HEK293 (cell line): ENCODE data around the gene PNCK.
"Not testable (repeated sequence)": the region's sequence is repeated elsewhere in the genome, so short reads cannot be mapped to it uniquely, and the experiment has no call there.

Experiments
- CTCF ChIA-PET: fragments of 350-600 bp; formaldehyde crosslinking; extraction: SDS; loops from one replicate; lab custom pipeline; 2021; ENCODE audit warnings: antibody characterized with exemption; lab: Yijun Ruan, JAX
- POLR2A ChIA-PET: fragments of 300-600 bp; formaldehyde crosslinking; extraction: SDS; loops from one replicate; lab custom pipeline; 2020; ENCODE audit warnings: antibody characterized with exemption, inconsistent platforms; lab: Yijun Ruan, JAX
- H3K27ac ChIP-seq: fragments of 200-500 bp; sonication (Bioruptor generic); 2 replicates; pipeline ENCODE4 v1.5.1; 2014; ENCODE audit warnings: low read depth, low read length, control low read depth, inconsistent platforms; ENCODE audit errors: extremely low read depth
- H3K36me3 ChIP-seq, 2 experiments: fragments of 200-500 bp in 1 of 2; sonication (Bioruptor generic) in 1 of 2; 1 replicate in 1 of 2; 2 replicates in 1 of 2; pipeline ENCODE4 v1.5.1; 2014 to 2017; ENCODE audit warnings: inconsistent platforms in 2 of 2, low read length in 2 of 2; ENCODE audit not compliant: control insufficient read depth in 2 of 2, insufficient read depth in 1 of 2
- H3K4me1 ChIP-seq: fragments of 200-500 bp; sonication (Bioruptor generic); 2 replicates; pipeline ENCODE4 v1.5.1; 2014; ENCODE audit warnings: mild to moderate bottlenecking, low read length, inconsistent platforms; ENCODE audit not compliant: control insufficient read depth, insufficient read depth
- H3K4me3 ChIP-seq: 2 replicates; pipeline ENCODE4 v1.5.1; 2011; ENCODE audit warnings: low read depth, mild to moderate bottlenecking, control low read depth, low read length, moderate library complexity
- H3K9me3 ChIP-seq: fragments of 200-500 bp; sonication (Bioruptor generic); 2 replicates; pipeline ENCODE4 v1.5.1; 2014; ENCODE audit warnings: low read depth, low read length, inconsistent platforms; ENCODE audit not compliant: control insufficient read depth, insufficient read depth
- KLF1 ChIP-seq: fragments of 450-650 bp; formaldehyde crosslinking; IDR thresholded peaks from 2 replicates; pipeline ENCODE4 v1.5.1; 2016; ENCODE audit warnings: missing biosample characterization, missing genetic modification characterization
- SP2 ChIP-seq: fragments of 450-650 bp; formaldehyde crosslinking; IDR thresholded peaks from 2 replicates; pipeline ENCODE4 v1.5.1; 2016; ENCODE audit warnings: missing biosample characterization, missing genetic modification characterization
- ZIC2 ChIP-seq: fragments of 450-650 bp; formaldehyde crosslinking; IDR thresholded peaks from 2 replicates; pipeline ENCODE4 v1.5.1; 2016; ENCODE audit warnings: missing biosample characterization, missing genetic modification characterization
- ZNF610 ChIP-seq: fragments of 450-650 bp; formaldehyde crosslinking; IDR thresholded peaks from 2 replicates; pipeline ENCODE4 v1.5.1; 2016; ENCODE audit warnings: missing biosample characterization, missing genetic modification characterization, borderline replicate concordance
- ZNF660 ChIP-seq: fragments of 450-650 bp; IDR thresholded peaks from 2 replicates; pipeline ENCODE4 v1.5.1; 2018; ENCODE audit warnings: missing biosample characterization, mild to moderate bottlenecking, missing genetic modification characterization
- TF ChIP-seq, protein P1 (sequence below): fragments of 450-650 bp; formaldehyde crosslinking; IDR thresholded peaks from 2 replicates; pipeline ENCODE4 v1.5.1; 2017; ENCODE audit warnings: missing biosample characterization, mild to moderate bottlenecking, missing genetic modification characterization, moderate library complexity
- TF ChIP-seq, protein P2 (sequence below): fragments of 450-650 bp; formaldehyde crosslinking; IDR thresholded peaks from 2 replicates; pipeline ENCODE4 v1.5.1; 2016; ENCODE audit warnings: missing biosample characterization, missing genetic modification characterization

The PNCK gene

DNA sequence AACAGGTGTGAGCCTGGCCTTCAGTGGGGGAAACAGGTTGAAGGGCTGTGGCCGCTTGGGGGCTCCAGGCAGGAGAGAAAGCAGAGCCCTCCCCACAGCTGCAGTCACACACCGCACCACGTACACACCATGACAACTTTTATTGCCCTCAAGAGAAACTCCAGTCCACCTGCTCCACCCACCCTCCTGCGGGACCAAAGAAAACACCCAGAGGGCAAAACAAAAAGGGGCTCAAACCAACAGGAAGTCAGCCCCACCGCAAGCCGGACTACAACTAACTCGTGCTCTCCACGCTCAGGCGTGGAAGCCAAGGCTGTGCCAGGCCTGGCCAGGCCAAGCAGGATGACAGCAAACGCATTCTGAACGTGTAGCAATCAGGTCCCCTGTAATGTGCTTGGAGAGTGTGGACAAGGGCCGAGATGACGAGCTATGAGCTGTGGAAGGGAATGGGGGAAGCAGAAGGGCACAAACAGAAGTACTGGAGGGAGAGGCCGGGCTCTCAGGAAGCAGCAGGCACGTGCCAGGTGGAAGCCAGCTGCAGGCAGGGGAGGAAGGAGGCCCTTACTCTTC, 26.8 kb upstream of the PNCK start (continued):
- TF ChIP-seq, protein P1, sequence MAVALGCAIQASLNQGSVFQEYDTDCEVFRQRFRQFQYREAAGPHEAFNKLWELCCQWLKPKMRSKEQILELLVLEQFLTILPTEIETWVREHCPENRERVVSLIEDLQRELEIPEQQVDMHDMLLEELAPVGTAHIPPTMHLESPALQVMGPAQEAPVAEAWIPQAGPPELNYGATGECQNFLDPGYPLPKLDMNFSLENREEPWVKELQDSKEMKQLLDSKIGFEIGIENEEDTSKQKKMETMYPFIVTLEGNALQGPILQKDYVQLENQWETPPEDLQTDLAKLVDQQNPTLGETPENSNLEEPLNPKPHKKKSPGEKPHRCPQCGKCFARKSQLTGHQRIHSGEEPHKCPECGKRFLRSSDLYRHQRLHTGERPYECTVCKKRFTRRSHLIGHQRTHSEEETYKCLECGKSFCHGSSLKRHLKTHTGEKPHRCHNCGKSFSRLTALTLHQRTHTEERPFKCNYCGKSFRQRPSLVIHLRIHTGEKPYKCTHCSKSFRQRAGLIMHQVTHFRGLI (tag by site-specific recombination) = peak; percentile 59
- TF ChIP-seq KLF1 (tag by site-specific recombination) = peak; percentile 71
- TF ChIP-seq ZNF610 (tag by site-specific recombination) = no peak
- TF ChIP-seq SP2 (tag by site-specific recombination) = 0 out of 2 replicates have a peak, but pooled peaks have one; percentile 7

DNA sequence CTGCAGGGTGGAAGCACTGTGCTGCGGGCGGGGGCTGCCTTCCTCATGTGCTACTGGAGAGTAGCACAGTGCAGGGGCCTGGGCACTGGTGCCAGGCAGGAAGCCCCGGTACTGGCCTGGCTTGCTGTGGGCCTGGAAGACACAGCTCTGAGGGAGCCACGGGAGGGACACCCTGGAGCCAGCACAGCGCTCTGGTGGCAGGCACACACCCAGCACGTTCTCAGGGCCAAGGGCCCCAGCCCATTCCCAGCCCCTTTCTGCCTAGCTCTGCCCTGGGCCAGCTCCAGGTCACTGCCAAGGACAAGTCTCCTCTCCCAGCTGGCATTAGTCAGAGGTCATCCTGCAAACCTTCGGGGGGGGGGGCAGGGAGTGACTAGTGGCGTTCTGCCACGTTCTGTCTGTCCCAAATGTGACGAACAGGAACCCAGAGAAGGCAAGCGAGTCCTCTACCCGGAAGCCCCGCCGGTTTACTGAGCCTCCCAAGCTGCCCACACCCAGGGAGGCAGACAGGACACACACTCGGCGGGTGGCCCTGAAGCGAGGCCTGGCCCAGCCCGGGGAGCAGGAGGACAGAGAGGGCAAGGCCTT, 26.3 kb upstream of the PNCK start:
- POLR2A ChIA-PET, H3K9me3 ChIP-seq, H3K4me3 ChIP-seq, H3K4me1 ChIP-seq, H3K27ac ChIP-seq: not testable (repeated sequence)
- 0 out of 2 replicates have a peak, but pooled peaks have one; percentile 8 for TF ChIP-seq ZIC2
- peaks cover 0 to 78% of the 10 kb centered on the region in 2 experiments; a peak in 1 of 3 replicates for H3K36me3 ChIP-seq
- CTCF ChIA-PET = interaction anchor here (0.6 to 0.8 kb wide), 3 partner anchors 8 to 92 kb away, joined by 3 read pairs; no protein-coding TSS in a partner anchor

- H3K27ac ChIP-seq, H3K4me1 ChIP-seq, POLR2A ChIA-PET, H3K4me3 ChIP-seq, H3K9me3 ChIP-seq: not testable (repeated sequence)
- CTCF ChIA-PET = interaction anchor here (0.6 to 1.5 kb wide), 6 partner anchors 8 to 91 kb away, joined by 3 read pairs; no protein-coding TSS in a partner anchor
- H3K36me3 ChIP-seq = peaks cover 0 to 75% of the 10 kb centered on the region in 2 experiments; a peak in 1 of 3 replicates
These were observed 25.7 kb upstream of the PNCK start for GRCh38 chrX:153699210-153699783.

DNA sequence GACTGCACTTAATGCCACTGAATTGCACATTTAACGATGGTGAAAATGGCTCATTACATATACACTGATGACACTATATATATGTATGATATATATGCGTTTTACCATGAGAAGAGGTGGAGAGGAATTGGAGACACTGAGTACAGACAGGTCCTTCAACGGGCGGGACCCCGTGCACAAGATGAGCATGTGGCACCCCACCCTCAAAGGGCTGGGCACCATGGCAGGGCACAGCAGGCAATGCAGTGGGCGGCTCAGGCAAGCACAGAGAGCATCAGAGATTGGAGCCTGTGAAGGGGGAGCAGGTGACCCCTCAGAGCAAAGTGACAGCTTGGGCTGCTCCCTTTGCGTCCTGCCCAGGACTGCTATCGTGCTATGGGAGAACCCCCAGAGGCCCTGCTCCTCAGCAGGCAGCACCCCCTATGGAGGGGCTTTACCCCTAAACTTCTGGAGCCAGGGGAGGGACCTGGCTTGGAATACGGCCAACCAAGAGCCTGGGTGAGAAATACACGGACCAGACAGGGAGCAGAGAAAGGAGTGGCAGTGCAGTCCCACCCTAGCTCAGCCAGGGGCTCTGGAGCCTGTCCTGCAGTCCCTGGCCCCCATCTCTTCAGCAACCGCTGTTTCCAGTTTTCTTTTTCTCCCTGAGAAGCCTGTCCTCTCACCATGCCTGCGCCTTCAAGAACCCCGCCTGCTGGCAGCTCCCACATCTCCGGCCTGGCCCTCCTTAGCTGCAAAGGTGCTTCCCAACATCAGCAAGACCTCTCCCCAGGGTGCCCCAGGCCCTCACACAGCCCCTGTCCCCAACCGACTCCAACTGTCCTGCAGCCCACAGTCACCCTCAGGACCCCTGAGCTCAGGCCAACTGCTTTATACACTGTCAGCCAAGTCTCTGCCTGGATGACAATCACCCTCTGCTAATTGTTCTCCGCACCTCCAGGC, 24.6 kb upstream of the PNCK start:
- no peaks in the 10 kb centered on the region for H3K9me3 ChIP-seq
- H3K4me3 ChIP-seq = no peak overlapping the region
- POLR2A ChIA-PET = no interaction called here
- no peak overlapping the region for H3K27ac ChIP-seq
- CTCF ChIA-PET = interaction anchor here (0.6 to 1.5 kb wide), 4 partner anchors 10 to 82 kb away, joined by 3 to 4 read pairs (median 3); no protein-coding TSS in a partner anchor
- no peaks in the 10 kb centered on the region for H3K4me1 ChIP-seq
- TF ChIP-seq ZNF660 (tag by site-specific recombination) = no peak
- TF ChIP-seq, protein P2, sequence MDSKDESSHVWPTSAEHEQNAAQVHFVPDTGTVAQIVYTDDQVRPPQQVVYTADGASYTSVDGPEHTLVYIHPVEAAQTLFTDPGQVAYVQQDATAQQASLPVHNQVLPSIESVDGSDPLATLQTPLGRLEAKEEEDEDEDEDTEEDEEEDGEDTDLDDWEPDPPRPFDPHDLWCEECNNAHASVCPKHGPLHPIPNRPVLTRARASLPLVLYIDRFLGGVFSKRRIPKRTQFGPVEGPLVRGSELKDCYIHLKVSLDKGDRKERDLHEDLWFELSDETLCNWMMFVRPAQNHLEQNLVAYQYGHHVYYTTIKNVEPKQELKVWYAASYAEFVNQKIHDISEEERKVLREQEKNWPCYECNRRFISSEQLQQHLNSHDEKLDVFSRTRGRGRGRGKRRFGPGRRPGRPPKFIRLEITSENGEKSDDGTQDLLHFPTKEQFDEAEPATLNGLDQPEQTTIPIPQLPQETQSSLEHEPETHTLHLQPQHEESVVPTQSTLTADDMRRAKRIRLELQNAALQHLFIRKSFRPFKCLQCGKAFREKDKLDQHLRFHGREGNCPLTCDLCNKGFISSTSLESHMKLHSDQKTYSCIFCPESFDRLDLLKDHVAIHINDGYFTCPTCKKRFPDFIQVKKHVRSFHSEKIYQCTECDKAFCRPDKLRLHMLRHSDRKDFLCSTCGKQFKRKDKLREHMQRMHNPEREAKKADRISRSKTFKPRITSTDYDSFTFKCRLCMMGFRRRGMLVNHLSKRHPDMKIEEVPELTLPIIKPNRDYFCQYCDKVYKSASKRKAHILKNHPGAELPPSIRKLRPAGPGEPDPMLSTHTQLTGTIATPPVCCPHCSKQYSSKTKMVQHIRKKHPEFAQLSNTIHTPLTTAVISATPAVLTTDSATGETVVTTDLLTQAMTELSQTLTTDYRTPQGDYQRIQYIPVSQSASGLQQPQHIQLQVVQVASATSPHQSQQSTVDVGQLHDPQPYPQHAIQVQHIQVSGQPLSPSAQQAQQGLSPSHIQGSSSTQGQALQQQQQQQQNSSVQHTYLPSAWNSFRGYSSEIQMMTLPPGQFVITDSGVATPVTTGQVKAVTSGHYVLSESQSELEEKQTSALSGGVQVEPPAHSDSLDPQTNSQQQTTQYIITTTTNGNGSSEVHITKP (tag by site-specific recombination) = no peak
- peak; percentile 72 for TF ChIP-seq KLF1 (tag by site-specific recombination)
- H3K36me3 ChIP-seq = peaks cover 0 to 75% of the 10 kb centered on the region in 2 experiments; a peak in 1 of 3 replicates

GRCh38 chrX:153696986-153697722, 23.5 kb upstream of the PNCK start:
- H3K9me3 ChIP-seq, CTCF ChIA-PET, POLR2A ChIA-PET, H3K4me3 ChIP-seq, H3K4me1 ChIP-seq: not testable (repeated sequence)
- H3K36me3 ChIP-seq = peaks cover 0 to 75% of the 10 kb centered on the region in 2 experiments; a peak in 1 of 3 replicates
- 0 out of 2 replicates have a peak overlapping the region, but pooled peaks have one; percentile 34 for H3K27ac ChIP-seq

DNA sequence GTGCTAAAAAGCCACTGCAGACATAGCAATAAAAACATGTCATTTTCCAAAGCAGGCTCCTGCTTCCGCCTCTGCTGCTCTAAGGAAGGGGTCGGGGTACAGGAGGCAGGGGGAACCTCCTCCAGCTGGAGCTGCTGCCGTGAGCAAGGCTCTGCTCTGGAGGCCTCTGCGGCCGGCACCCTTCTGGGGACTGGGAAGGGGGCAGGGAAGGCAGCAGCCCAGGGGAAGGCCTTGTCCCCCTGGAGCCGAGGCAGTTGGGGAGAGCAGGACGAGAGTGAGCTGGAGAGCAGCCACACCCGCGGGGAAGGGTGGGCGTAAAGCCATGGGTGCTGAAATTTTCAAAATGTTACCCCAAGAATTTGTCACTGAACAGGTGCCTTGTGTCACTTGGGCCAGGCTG, 22.9 kb upstream of the PNCK start:
- Histone ChIP-seq H3K27ac (peak overlapping the region; percentile 11; the same call in 1 of the 2 replicates), H3K36me3 (peaks cover 0 to 75% of the 10 kb centered on the region in 2 experiments; a peak in 1 of 3 replicates)
- H3K4me1 ChIP-seq, H3K9me3 ChIP-seq, CTCF ChIA-PET, H3K4me3 ChIP-seq: not testable (repeated sequence)
- POLR2A ChIA-PET = interaction anchor here (1.4 kb wide), 1 partner anchor 12 kb away, joined by 3 read pairs; no protein-coding TSS in a partner anchor
